ENCODE results near the gene EMILIN3. TPM values are rescaled to one million over a fixed set of nuclear protein-coding genes. Genes with fewer than 3 reads are reported as not detected.

Gene EMILIN3
- total and polyA plus RNA-seq, 2 of the 8 experiments (the other 6 are each of a cell fraction or from before 2014, with no cell fraction given) = 3.8 to 5.2 TPM

DNA sequence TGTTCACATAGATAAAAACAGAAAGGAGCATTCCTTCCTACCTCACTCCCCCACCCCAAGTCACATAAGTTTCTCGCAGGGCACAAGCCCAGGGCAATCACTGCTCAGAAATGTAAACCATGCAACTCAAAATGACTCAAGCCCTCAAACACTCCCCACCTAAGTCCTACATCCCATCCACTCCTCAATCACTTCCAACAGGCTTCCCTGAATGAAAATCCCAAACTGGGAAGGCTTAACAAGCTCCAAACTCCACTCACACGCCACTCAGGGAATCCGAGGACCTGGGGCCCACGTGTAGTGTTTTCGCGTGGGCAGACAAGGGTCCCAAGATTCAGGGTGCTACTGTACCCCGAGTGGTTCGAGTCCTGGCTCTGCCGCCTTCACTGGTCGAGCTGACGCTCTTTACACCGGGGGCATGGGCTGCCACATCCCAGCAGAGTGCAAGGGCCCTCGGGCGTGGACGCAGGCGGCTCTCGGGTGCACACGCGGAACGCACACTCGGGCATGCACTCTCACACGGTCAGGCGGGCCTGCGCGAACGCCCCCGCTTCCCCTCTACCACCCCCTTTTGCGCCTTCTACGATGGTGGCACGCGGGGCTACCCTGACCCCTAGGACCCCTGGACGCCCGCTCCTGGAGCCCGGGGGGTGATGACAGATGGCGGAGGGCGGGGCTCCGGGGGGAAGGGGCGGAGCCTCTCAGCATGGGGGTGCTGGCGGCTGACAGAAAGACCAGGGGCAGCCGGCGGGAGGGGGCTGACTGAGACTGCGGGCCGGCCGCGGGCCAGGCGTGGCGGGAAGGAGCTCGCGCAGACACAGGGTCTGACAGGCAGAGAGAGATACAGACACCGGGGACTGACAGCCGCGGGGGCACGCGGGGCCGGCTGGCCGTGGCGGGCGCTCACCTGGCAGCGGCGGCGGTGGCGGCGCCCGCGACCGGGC is 49.7 kb downstream of the EMILIN3 start (continued):
- peak; percentile 86 for TF ChIP-seq KDM4A (IDR thresholded peaks at IDR 0.05; ENCODE audit: low read depth, low read length, severe bottlenecking)
- no peak for TF ChIP-seq EZH2 (IDR thresholded peaks at IDR 0.05; ENCODE audit: low read depth, low read length, severe bottlenecking)
- no peak for TF ChIP-seq TAF1 (IDR thresholded peaks at IDR 0.05; ENCODE audit: low read depth, low read length)
- TF ChIP-seq SP2 (IDR thresholded peaks at IDR 0.05; ENCODE audit: low read length) = no peak
- no peak for TF ChIP-seq BCL11A (IDR thresholded peaks at IDR 0.05; ENCODE audit: low read depth in 2 of 2, low read length in 2 of 2)
- peak in 1 of 2 experiments; percentile 69; a peak in 2 of 4 replicates for TF ChIP-seq SIN3A (conservative IDR thresholded peaks at IDR 0.05 in 1 of 2, IDR thresholded peaks at IDR 0.05 in 1 of 2; ENCODE audit: low read depth in 1 of 2, low read length in 2 of 2)
- no peak; a peak in 1 of 4 replicates for TF ChIP-seq HDAC2 (IDR thresholded peaks at IDR 0.05; ENCODE audit: borderline replicate concordance in 1 of 2, low read depth in 2 of 2, low read length in 2 of 2)
- TF ChIP-seq POLR2A (IDR thresholded peaks at IDR 0.05; ENCODE audit: control extremely low read depth in 1 of 2, low read depth in 2 of 2, low read length in 2 of 2) = no peak
- no peak for TF ChIP-seq SIRT6 (IDR thresholded peaks at IDR 0.05; ENCODE audit: low read length)
- TF ChIP-seq PHF8 (conservative IDR thresholded peaks at IDR 0.05; ENCODE audit: low read depth, low read length) = peak; percentile 21; the same call in 1 of the 2 replicates
- no peak for TF ChIP-seq SAP30 (IDR thresholded peaks at IDR 0.05; ENCODE audit: insufficient read depth, insufficient replicate concordance, low read length)
- TF ChIP-seq, protein P1, sequence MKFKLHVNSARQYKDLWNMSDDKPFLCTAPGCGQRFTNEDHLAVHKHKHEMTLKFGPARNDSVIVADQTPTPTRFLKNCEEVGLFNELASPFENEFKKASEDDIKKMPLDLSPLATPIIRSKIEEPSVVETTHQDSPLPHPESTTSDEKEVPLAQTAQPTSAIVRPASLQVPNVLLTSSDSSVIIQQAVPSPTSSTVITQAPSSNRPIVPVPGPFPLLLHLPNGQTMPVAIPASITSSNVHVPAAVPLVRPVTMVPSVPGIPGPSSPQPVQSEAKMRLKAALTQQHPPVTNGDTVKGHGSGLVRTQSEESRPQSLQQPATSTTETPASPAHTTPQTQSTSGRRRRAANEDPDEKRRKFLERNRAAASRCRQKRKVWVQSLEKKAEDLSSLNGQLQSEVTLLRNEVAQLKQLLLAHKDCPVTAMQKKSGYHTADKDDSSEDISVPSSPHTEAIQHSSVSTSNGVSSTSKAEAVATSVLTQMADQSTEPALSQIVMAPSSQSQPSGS (IDR thresholded peaks at IDR 0.05; ENCODE audit: low read length) = no peak

All from H1 (cell line).